Myocyte (in vitro differentiated cells): Measurements from ENCODE around the gene RFX3. TPM values are rescaled to one million over a fixed set of nuclear protein-coding genes. Genes with fewer than 3 reads are reported as not detected.

Source experiments
- DNase-seq: peaks from one replicate; pipeline ENCODE4 v3.0.0-alpha.2; 2012; ENCODE audit warnings: low read depth
- total RNA-seq: library from RNA; depleted of rRNA; stranded (reverse); fragments of >200 nt; gene quantifications from 2 replicates; pipeline ENCODE4 v1.2.3, GENCODE V29; 2014

RFX3 gene
- total RNA-seq, 1 donor from 2014 or later = 3.0 TPM

DNA sequence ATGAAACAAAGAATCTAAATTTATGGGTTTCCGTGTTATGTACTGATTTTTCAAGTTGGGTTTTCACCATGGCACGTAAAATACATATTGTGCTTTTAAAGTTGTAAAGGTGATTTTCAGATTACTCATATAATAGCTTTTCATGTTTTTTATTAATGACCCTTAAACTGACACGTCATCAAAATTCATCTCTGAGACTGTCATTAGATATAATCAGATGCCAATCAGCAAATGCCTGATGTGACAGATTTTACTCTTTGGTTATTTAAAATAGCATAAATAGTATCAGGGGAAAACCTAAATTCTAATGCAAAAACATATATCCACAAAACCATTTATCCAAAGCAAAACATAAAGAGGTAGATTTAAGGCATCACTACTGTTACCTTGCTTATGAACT lies 11.0 kb downstream of the RFX3 start:
- no peak for DNase-seq

DNA sequence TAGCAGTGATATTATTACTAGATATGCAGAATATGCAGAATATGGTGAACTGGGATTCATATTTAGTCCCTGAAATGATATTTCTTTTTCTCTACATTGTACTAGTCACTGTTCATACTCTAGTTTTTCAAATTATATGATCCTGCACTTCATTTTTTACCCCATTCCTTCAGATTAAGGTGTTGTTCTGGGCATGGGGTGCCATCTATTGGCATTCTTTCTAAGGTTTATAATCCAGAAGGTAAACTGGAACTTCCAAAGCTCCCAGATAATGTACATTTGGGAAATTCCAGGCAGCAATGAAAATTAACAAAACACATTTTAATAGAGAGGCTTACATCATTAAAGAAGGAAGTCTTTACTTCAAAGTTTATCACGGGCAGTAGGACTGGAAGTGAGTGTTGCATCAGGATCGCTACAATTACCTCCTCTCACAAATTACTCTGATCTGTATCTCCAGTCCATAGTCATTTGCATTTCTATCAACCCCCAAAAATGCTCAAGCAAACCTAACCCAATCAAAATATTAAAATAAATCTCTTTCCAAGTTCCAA lies 12.5 kb downstream of the RFX3 start:
- no peak for DNase-seq

DNA sequence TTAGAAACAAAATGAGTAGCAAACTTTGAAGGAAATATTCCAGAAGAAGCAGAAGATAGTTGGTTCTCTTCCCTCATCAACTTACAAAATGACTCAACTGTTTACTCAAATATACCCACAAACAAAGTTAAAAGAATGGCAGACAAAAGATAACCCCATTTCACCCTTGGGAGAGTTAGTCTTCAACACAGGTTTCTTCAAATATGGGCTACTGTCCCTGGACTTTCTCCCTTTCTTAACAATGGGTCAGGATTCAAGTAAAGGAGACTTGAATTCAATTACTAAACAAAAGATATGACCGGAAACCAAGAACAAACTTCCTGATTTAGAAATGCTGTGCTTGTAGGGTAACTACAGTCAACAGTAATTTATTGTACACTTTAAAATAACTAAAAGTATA lies 14.2 kb downstream of the RFX3 start:
- no peak for DNase-seq

DNA sequence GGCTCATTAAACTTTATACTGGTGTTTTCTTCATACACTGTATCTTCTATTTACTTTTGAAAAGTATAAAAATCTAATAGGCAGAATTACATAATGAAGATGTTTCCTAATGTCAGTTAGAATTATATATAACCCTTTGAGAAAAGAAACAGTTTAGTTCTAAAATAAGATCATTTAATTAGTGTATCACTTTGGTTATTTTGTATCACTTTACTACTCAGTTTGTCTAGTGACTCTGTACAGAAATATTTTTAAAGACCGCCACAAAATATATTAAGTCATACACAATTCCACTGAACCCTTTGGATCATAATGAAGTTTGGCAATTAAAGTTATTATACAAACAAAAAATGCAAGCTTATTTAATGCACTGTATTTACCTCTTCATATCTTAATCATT lies 15.0 kb downstream of the RFX3 start:
- DNase-seq = no peak

DNA sequence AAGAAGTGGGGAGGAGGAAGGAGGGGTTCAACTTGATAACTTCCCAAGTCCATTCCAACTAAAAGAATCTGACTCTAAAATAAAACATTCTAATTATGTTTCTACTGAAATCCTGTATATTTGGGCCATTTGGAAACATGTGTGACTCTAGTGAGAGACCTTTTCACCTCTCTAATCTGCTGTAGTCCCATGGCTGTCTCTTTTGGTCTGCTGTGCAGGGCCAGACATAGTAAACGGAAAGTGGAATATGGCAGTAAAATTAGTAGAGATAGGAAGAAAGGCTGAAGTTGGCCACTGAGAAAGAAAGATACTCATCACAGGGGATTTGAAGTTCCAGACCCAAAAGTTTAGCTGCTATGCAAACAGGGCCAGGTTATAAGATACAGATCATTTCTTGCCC lies 15.9 kb downstream of the RFX3 start:
- DNase-seq = no peak

DNA sequence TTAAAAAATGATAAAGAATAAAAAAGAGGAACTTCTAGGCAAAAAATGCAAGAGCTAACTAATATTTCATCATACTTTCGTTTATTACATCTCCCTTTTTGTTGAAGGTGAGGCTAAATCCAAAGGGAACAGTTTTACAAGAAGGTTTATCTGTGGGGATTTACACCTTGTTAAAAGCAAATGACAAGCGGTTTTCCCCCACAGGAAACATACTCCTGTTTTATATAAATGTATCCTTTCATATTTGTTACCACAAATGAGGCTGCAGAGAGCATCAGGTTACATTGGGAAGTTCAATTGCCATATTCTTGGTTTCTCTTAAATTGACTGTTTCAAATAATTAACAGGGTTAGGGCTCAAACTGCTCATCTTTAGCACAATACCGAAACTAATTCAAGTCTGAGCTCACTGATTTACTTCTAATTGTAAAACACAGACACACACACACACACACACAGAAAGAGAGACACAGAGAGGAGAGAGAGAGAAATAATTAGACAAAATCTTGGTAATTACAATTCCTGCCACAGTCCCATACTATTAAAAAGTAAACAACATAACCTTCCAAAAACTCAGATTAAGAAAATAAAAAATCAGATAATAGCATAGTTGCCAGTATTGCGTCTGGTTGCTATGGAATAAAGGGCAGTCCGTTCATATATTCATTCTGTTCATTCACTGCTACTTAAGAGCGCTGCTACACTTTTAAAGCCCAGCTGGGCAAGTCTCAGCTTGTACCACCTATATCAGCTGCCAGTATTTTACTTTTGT lies 17.1 kb downstream of the RFX3 start:
- DNase-seq = no peak

DNA sequence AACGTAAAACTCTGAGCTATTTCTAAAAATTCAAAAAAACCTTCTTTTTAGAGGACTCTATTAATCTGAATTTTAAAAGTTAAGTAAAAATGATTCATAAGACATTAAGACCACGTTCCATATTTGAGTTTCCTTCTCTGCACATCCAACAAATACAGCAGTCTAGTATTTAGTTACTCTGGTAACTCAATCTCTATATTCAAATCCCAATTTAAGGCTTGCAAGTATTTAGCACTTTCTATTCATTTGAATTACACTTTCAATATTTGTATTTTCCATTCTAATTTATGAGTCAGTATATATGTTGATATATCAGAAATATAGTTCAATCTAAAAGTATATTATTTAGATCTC lies 17.7 kb downstream of the RFX3 start:
- no peak for DNase-seq

DNA sequence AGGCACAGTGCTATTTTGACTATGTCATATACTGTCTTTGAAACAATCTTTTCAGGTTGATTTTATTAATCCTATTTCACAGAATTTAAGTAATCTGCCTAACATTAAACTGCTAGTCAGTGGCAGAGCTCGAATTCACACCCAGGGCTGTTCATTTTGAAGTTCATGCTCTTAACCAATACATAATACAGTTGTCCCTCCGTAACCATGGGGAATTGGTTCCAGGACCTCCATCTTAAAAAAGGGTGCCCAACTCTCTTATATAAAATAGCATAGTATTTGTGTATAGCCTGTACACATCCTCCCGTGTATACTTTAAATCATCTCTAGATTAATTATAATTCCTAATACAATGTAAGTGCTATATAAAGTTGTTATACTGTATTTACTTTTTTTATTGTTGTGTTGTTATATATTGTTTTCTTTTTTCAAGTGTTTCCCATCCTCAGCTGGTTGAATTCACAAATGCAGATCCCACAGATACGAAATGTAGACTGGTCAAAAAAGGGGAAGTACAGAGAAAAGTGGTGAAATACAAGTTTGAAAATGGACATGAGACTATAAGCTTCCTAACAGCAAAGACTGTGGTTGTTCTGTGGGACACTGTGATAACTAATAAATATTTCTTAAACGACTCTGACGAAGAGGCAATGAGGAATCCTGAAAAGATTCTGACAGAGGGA lies 18.3 kb downstream of the RFX3 start:
- no peak for DNase-seq

DNA sequence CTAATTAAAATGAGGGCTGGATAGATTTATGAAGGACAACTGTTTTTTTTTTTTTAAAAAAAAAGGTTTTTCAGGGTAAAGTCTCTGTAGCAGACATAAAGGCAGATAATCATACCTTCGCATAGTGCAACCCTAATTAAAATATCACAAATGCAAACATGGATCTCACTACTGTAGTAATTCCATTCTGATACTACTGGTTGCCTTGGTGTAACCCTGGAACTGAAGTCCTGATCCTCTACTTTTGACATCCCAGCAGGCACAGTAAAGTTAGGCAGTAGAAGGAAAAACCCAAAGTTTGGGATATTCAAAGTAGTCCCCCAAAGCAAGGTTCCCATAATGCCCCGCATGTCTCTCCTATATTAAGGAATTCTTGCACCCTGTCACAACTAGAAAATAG lies 19.6 kb downstream of the RFX3 start:
- DNase-seq = no peak

DNA sequence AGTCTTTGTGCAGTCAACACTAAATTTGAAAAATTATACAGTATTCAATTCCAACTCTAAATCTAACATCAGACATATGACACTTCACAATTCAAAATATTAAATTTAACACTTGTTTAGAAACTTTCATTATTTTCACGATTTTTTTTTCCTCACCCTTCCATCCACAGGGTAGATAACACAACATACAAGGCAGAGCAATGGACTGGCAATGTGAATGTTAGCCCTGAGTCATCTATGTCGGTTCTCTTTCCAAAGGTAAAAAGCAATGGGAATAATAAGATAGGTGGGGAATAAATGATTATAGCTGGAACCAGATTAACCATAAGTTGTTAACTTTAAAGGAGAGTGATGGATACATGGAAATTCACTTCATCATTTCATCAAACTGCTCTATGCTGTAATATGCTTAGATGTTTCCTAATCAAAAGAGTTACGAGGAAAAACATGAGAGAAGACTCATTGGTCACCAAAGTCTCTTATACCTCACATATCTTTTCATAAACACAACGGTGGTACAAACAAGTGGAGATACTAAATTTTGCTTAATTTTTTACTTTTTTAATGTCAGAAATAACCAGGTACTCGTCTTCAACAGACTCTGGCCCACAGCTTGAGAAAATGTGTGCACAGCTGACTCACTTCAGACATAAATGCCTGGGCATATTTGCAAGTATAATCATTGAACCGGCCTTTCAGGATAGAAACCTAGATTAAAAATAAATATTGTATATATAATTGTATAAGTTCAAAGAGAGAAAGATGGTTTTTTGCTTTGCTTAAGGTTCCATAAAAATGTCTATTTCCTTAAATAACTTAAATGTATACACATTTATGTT lies 23.0 kb downstream of the RFX3 start:
- no peak for DNase-seq

DNA sequence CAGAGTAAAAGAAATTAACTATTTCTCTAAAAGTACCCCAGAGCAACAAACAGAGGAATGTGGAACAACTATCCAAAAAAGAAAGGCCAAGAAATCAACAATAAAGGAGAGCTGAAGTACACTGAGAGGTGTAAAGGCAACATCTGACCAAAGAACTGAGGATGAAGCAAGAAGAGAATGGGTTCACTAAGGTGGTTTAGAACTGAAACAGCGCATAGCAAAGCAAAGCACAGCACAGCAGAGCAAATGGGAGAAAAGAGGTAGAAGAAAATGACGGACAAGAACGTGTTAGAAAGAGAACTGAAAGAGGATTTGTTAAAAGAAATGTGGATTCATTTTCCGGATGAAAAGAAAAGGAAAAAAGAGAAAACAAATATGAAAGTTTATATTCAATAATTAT lies 25.8 kb downstream of the RFX3 start:
- no peak for DNase-seq

DNA sequence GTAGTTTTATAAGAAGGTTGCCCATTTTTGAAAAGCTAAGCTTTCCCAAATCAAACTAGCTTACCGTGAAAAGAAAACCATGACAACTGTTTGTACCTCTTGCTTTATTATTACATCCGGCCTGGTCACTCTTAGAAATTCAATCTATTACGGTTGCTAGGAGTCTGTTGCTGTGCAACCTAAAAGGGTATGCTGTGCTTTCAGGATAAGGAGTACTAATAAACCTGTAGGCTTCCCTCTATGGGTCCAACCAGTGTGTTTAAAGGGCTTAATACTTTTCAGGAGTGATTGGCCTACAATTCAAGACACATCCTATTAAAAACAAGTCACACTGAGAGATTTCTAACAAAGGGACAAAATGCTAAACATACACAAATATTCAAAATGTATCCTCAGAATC lies 27.1 kb downstream of the RFX3 start:
- DNase-seq = peak; percentile 52

DNA sequence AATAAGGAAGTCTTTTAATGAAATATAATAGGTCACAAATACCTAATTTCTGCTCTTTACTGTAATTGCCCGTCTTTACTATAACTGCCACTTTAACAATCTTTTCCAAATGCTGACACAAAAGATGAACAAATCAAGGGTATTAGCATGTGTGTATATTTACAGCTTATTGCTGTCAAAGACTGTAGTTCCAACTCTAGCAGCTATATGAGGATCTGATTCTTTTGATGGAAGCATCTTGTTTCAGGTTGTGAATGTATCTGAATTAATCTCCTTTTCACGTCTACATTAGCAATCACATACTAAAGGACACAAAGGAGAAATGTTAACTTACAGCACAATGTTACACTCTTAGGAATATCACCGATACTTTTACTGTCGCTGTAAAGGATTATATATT lies 27.9 kb downstream of the RFX3 start:
- DNase-seq = no peak

DNA sequence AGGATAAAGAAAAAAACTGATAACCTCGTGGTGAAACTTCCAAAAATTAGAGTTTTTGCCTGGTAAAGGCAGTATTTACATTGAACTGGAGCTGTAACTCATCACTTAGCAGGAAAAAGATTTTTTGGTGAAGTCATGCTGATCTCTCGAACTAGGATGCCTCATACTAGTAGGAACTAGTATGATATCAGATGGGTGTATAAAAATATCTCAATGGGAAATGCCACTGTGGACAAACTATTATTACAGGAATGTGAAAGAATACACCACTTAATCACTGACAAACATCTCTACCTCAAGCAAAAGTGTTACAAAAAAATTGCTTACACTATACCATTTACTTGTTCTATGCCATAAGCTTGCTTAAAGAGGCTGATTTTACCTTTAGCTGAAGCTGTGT lies 28.4 kb downstream of the RFX3 start:
- DNase-seq = peak; percentile 39

DNA sequence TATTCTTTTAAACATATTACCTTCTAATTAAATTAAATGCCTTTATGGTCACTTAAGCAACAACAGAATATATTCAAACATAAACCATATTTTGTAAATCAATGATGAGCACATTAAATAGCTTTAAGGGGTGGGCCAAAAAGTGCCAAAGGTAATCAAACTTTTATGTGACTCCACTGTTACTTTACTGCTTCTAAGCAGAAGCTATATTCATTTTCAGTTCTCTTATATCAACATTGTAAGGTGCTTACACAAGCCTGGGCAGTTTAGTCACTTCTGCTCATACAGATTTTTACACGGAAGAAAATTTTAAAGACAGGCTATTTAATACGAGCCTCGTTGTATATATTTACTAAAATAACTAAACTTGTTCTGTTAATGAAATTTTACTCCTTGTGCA lies 29.9 kb downstream of the RFX3 start:
- DNase-seq = no peak

DNA sequence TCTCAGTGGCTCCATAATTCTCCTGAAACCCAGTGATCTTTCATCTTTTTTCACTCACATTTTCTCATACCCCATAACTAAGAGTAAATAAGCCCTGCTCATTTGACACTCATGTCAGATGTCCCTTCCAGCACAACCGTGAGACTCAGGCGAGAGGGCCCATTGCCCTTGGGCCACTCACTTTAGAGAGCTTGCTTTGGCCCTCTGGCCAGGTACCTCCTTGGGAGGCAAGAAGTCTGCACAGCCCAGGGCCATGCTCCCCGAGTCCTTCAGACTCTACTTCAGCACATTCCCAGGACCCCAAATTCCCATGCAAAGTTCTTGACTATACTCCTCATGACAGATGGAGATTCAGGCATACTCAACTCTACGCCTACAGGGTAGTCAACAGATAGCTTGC lies 33.6 kb downstream of the RFX3 start:
- no peak for DNase-seq

DNA sequence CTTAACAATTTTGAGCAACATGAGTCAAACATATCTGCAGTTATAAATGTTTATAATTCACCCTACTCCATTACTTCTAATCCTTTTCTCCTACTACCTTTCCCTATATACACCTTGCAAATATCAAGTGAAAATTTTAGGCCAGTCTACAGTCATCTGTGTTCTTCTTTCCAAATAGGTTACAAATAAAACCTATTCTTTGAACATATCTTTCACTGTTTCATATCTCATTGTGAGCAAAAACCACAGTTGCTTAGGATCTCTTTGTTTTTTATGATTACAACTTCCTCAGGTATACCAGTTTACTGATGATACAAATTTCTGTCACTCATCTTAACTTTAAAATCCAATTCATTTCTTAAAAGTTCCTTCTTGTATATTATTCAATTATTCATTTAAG lies 34.4 kb downstream of the RFX3 start:
- DNase-seq = no peak

DNA sequence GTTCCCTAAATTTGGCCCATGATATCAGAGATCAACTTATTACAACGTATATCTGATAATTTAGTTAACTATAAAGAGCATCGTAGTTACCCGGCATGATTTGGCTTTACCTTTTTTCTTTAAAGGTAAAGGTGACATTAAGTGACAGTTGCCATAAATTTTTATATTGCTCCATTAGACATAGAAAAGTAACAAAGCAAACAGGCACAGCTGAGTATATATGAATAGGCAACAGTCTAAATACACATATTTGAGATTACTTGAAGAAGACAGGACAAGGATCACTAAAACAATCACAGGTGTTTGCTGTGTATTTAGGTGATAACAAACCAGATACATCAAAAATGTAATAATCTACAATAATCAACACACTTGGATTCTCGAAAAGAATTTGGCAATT lies 34.8 kb downstream of the RFX3 start:
- no peak for DNase-seq

DNA sequence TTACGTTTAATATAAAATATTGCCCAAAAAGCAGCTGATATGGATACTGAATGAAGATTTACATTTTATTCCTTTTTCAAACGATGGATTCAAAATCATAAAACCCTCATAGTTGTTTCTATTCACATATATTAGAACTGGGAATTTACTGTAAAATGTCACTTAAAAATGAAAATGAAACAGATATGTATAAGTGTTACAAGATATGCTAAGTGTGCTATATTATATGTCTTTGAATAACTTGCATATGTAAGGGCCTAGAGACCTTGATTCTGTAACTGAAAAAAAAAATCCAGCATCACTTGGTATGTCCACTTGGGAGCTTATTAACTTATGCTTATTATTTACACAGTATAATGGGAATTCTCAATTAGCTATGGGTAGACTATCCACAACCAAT lies 43.2 kb downstream of the RFX3 start:
- DNase-seq = no peak

DNA sequence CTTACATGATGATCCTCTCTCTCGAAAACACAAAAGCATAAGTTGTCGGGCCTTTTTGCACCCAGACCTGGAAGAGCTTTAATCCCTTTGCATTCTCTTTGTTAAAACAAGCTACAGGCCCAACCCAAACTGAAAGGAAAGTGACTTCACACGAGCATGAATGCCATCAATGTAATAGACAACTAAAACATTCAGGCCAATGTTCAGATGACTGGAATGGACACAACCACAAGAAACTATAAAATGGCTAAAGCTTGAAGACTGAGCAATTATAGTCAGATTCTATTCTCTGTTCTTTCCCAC lies 45.5 kb downstream of the RFX3 start:
- DNase-seq = no peak

DNA sequence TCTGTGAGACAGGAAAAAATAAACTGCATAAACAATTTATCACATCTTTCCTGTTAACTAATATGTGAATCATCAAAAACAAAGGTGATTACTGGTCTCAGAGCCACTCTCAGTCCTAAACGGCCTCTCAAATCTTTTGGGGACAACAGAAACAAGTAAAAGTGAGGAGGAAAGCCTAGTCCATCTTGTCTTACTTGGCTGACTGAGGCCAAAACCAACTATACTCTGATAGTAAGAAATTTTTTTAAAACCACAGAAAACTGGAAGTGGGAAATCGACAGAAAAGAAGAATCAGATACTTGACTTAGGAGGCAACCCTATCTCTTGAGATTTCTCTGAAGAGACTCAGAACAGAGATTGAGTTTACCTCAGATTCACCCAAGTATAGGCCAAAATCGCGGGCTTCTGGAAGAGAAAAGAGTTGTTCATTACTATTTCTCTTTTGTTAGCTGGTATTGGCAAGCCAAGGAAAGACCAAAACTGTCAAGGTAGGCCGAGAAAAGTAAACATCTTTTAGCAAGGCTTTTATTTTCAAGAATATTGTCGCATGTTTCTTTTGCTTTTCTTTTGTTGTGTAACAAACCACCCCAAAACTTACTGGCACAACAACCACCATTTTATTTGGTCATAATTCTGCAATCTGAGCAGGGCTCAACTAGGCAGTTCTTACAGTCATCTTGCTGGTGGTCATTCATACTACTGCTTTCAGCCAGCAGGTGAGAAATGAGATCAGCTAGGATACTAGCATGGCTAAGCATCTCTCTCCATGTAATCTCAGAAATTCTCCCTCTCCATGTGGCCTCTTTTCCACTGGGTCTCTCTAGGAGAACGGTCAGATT lies 46.1 kb downstream of the RFX3 start:
- DNase-seq = no peak
